DOHH2 (cell line): Measurements from ENCODE around the gene OR2B6.

ENCODE experiments used
- EZH2phosphoT487 ChIP-seq: fragments of 200-600 bp; sonication (generic); IDR thresholded peaks from 2 replicates; pipeline ENCODE4 v1.6.1; 2017; ENCODE audit warnings: borderline replicate concordance, mild to moderate bottlenecking, antibody characterized with exemption, low read length, moderate library complexity, mixed read lengths
- TF ChIP-seq, protein P1 (sequence below): fragments of 200-600 bp; sonication (generic); IDR thresholded peaks from one replicate; pipeline ENCODE4 v1.5.1; 2014; ENCODE audit warnings: antibody characterized with exemption, mild to moderate bottlenecking, low read depth, low read length; ENCODE audit not compliant: poor library complexity, severe bottlenecking

DNA sequence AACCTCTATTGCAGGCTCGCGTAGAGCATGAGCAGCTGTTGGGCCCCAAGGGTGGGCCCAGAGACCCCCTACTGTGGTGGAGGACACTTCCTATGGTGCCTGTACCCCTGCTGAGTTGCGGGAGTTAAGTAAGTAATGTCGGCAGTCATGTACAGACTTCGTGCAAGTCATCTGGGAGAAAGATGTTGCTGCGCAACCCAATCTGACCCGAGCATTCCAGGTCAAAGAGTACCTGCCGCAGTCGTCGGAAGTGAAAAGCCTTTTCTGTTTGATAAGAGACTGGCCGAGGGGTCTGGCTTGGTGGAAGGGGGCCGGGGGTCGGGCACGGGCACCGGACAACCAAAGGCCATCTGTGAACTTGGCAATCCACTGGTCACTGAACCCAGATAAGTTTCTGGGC lies 44.3 kb downstream of the OR2B6 start:
- TF ChIP-seq EZH2phosphoT487, result no peak
- TF ChIP-seq, protein P1, sequence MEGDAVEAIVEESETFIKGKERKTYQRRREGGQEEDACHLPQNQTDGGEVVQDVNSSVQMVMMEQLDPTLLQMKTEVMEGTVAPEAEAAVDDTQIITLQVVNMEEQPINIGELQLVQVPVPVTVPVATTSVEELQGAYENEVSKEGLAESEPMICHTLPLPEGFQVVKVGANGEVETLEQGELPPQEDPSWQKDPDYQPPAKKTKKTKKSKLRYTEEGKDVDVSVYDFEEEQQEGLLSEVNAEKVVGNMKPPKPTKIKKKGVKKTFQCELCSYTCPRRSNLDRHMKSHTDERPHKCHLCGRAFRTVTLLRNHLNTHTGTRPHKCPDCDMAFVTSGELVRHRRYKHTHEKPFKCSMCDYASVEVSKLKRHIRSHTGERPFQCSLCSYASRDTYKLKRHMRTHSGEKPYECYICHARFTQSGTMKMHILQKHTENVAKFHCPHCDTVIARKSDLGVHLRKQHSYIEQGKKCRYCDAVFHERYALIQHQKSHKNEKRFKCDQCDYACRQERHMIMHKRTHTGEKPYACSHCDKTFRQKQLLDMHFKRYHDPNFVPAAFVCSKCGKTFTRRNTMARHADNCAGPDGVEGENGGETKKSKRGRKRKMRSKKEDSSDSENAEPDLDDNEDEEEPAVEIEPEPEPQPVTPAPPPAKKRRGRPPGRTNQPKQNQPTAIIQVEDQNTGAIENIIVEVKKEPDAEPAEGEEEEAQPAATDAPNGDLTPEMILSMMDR, result no peak
